Activated gamma-delta T cell treated with anti-CD3 and anti-CD28 coated beads, Interleukin-2, amount 50 U/mL, for 16 hours (primary cell): ENCODE results near the gene RAB27A.
"Not testable (repeated sequence)": the region's sequence is repeated elsewhere in the genome, so short reads cannot be mapped to it uniquely, and the experiment has no call there.

Source experiments
- DNase-seq: peaks from one replicate; pipeline ENCODE4 v3.0.0-alpha.2; 2020; ENCODE audit warnings: low read depth

The RAB27A gene

DNA sequence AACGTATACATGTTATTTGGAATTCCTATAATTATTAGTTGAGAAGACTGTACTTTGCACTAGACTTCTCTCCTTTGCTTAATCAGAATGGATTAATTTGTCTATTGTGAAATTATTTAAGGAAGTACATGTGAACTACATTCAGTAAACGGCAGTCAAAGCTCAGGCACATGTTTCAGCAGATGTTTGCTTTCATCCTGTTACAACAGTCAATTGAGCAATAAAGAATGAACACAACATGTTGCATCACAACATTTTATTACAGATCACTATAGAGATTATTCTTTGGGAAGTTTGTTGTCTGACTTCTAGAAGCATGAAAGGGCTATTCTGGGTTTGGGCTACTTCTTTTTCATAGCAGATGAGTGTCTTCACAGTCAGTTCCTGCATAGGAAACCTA is 39.2 kb downstream of the RAB27A start:
- DNase-seq, result no peak

- DNase-seq, result not testable (repeated sequence)
Observed at GRCh38 chr15:55249885-55250284, 39.7 kb downstream of the RAB27A start.

DNA sequence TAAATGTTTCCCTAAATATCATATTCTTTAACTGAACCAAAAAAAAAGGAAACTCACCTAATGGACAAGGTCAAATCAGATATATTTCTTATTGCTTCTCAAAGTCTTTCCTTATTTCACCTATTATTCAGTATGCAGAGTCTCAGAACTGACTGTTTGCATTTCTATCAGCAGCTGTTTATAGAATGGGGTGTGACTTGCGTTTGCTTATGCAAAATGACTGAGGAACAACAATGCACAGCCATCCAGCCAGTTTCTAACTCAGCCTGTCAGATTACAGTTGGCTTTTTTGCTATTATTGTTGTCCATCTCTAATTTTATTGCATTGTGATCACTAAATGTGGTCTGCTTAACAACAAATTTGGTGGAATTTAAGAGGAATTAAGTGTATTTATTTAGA is 40.7 kb downstream of the RAB27A start:
- no peak for DNase-seq

- no peak for DNase-seq
Observed at GRCh38 chr15:55247766-55248427, 41.7 kb downstream of the RAB27A start.

DNA sequence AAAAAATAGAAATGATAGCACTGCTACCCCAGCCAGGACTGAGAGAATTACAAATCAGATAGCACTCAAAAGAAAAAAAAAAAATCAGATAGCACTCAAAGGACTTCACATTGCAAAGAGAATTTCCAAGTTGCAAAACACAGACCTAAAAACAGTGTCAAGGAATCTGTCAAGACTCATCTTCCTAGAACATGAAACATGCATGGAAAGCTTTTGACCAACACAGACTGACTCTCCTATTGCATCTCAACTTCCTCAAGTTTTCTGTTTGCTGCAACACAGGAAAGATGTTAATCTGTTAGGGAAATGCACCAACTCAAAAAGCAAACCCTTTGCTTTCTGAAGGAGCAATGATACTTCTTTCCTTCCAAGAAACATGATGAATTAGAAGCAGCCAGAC is 42.3 kb downstream of the RAB27A start:
- no peak for DNase-seq

- no peak for DNase-seq
Observed at GRCh38 chr15:55246567-55246966, 43.0 kb downstream of the RAB27A start.

GRCh38 chr15:55245059-55245458 is 44.6 kb downstream of the RAB27A start:
- no peak for DNase-seq

GRCh38 chr15:55241891-55242290 is 47.7 kb downstream of the RAB27A start:
- DNase-seq, result no peak

- DNase-seq, result no peak
Observed at GRCh38 chr15:55241186-55241585, 48.4 kb downstream of the RAB27A start.

DNA sequence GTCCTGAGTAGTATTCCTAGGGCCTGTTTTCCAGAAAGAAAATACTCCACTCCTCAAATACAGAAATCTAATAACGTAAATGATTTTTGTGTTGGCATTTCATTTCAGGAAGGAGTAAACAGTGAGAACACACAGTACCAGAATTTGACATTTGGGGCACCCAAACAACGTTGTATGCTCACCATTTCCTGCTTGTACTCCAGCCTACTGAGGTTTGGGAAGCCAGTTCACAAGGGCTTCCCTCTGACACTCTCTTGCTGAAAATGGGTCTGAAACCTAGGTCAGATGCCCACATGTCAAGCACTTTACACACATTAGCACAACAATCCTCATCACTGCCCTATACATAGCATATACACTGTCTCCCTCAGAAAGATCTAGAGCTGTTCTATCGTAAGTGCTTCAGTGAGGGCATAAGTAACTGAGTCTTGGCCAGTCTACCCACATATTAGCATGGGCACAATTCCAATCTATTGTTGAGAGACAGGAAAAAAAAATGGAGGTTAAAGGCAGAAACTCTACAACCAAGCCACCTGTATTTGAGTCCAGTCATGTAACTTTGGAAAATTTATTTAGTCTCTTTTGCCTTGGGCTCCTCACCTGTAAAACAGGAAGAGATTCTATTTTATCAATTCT is 49.4 kb downstream of the RAB27A start:
- DNase-seq, result no peak

DNA sequence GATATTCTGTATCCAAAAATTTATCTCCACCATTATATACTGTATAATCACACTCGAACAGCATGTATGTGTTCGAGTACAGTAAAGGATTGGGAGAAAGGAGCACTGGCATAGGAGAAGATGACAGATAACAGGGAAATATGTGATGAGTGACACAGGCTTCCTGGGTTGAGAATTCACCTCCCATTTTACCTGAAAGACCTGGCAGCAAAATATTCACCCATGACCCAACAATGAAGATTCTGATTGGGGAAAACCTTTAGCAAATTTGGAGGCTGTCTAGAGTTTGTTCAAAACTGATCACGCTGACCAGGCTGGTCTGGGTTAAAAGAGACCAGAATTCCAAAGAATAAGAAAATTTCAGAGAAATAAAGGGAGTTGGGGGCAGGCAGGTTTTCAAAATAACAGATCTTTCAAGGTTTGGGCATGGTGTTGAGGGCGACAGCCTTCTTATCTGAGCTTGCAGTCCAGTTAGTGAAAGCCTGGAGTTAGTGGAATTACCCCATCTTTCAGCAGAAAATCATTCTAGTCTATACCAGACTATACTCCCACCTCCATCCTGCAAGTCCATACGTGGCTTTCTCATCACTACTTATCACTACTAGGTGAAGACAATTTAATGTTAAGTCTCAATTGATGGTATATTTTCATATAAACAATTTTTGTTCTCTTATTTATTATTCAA is 50.0 kb downstream of the RAB27A start:
- no peak for DNase-seq

DNA sequence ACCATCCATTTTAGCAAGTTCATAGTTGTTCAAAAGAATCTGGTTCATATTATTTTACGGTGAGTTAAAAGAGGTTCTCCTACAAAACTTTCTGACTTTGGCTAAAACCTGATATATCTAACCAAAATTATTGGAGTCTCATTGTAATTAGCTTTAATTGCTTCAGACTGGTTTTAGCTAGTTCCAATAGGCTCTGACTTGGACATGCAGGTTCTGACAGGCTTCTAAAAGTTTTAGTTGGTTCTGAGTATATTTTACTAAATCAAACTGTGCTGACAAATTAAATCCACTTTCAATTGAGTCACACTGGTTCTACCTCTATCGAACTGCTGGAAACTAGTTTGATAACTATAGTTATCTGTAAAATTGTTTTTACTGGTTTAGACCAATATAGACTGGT is 50.7 kb downstream of the RAB27A start:
- no peak for DNase-seq

GRCh38 chr15:55237219-55238130 is 52.1 kb downstream of the RAB27A start:
- no peak for DNase-seq

DNA sequence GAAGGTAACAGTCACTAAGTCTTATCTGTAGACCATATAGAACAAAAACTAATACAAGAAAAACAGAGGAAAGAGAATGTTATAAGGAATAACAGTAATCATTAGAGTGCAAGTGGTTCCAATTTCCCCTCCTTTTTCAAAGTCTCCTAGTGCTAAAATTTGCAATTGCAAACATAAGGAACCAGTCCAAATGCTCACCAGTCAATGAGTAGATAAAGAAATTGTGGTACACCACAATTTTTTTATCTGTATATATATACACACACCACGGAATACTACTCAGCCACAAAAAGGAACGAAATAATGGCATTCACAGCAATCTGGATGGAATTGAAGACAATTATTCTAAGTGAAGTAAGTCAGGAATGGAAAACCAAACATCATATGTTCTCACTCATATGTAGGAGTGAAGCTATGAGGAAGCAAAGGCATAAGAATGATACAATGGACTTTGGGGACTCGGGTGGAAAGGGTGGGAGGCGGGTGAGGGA is 54.0 kb downstream of the RAB27A start:
- no peak for DNase-seq

DNA sequence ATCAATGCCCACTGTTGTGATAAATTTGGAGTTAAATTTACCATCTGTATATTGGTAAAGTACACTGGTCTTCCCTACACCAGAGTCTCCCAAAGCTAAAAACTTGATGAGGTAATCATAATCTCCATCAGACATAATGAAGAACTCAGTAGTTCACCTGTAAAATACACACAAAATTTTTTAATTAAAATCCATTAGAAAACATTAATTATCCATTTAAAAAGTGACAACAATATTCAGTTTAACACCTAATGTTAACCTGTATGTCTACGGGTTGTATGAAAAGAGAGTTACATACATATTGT is 54.9 kb downstream of the RAB27A start:
- DNase-seq, result no peak

DNA sequence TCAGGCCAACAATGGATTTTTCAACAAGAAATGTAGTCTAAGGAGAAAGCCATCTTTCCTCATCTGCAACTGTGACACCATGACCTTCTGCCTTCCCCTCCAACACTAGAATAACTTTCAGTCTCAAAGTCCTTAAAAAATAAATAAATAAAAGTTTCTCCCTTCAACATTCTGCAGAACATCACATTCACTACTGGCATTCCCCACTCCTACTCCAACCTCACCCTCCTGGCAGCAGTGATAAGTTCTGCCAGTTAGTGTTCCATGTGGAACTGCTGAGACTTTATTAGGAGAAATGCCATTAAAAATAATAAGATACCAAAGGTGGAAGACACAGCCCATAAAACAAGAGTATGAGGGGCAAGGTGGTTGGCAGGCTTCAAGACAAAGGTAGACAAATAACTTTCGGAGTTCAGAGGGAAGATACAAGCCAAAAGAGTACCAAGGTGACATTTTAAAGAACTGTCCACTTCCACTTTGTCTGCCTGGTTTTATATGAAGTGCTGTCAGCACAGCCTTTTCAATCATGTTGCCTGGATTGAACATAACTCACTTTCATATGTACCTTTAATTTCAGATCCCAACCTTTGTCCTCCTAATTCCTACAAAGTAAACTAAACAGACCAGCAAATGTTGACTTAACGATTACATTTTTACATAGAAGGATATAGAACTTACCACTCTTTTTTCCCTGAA is 55.4 kb downstream of the RAB27A start:
- no peak for DNase-seq

- no peak for DNase-seq
Observed at GRCh38 chr15:55231455-55231854, 58.2 kb downstream of the RAB27A start.

- DNase-seq, result no peak
Observed at GRCh38 chr15:55230953-55231352, 58.7 kb downstream of the RAB27A start.

GRCh38 chr15:55230051-55230670 is 59.5 kb downstream of the RAB27A start:
- no peak for DNase-seq

GRCh38 chr15:55226127-55226526 is 63.5 kb downstream of the RAB27A start:
- no peak for DNase-seq

DNA sequence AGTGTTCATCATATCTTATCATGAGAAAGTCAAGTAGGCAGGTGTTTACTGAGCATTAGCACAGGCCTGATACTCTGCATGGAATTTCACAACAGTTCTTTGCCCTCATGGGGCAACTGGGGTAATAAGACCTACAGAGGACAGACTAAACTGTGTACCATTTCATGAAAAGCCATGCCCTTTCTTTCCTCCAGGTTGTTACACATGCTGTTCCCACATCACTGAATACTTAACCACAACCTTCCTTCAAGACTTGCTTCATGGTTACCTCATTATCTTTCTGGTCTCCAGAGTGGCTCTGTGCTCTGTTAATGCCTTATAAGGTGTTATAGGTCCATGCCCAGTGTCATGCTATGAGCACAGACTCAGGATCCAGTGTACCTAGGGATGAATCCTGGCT is 64.7 kb downstream of the RAB27A start:
- no peak for DNase-seq
